Measurements from ENCODE around the gene CNPY1. TPM values are rescaled to one million over a fixed set of nuclear protein-coding genes. Genes with fewer than 3 reads are reported as not detected.

The CNPY1 gene
- total and polyA plus RNA-seq, 4 donors, result not detected

DNA sequence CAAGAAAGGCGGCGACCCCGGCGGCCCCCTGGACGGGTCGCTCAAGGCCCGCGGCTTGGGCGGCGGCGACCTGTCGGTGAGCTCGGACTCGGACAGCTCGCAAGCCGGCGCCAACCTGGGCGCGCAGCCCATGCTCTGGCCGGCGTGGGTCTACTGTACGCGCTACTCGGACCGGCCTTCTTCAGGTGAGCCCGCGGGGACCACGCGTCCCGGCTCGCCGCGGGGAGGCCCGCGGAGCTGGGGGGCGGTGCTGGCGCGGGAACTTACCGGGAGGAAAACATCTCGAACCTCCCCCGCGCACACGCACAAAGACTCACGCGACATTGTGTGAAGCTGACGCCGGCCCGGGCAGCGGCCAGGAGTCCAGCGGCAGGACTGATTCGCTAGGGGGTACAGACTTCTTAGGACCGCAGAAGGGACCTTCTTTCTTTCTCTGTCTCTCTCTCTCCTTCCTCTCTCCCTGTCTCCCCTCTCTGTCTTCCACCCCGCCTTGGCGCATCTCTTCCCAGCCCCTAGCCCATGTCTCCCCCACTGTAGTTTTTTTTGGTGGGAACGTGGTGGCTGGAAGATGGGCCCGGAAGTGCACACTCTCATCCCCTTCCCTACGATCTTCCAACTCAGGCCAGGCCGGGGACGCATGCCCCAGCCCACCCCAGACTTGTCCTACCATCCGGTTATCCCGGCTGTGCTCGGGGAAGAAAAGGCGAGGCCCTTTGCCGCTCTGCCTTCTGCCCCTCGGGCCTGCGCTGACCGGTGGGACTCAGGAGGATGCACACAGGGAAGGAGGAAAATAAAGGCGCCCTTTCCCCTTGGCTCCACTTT is 87.3 kb downstream of the CNPY1 start:
- 3 to 4% methylated on average over 66 to 68 of the region's 68 CpGs for WGBS, 2 donors
- no peaks in the 10 kb centered on the region for H3K9me3 ChIP-seq (ENCODE audit: control insufficient read depth, low read length)
- no peak overlapping the region for H3K27ac ChIP-seq (ENCODE audit: low read depth in 1 of 2, low read length in 2 of 2)
- no peaks in the 10 kb centered on the region for H3K36me3 ChIP-seq (ENCODE audit: control insufficient read depth in 1 of 2, insufficient read depth in 2 of 2, low read length in 1 of 2)
- intact Hi-C loops (cut with DNase I), result no loop called here
- peak in 1 of 2 donors; percentile 71 for DNase-seq
- no peak for ATAC-seq (ENCODE audit: low FRiP score)
- H3K4me1 ChIP-seq (ENCODE audit: control insufficient read depth in 1 of 2, insufficient read depth in 2 of 2, low read length in 2 of 2), result no peaks in the 10 kb centered on the region
- peak overlapping the region in 1 of 2 donors; percentile 35 for H3K4me3 ChIP-seq (ENCODE audit: low read length in 2 of 2)
- H3K27me3 ChIP-seq (ENCODE audit: control insufficient read depth in 1 of 2, insufficient read depth in 2 of 2, low read length in 1 of 2), result no peaks in the 10 kb centered on the region

GRCh38 chr7:155458111-155458877 is 88.1 kb downstream of the CNPY1 start, which contains the start of gene EN2:
TSS of gene EN2 (plus strand) at chr7:155458129. CDS start at chr7:155458378, 249 bp downstream.
- peak in 1 of 2 donors; percentile 77 for DNase-seq
- no peaks in the 10 kb centered on the region for H3K36me3 ChIP-seq (ENCODE audit: control insufficient read depth in 1 of 2, insufficient read depth in 2 of 2, low read length in 1 of 2)
- WGBS, 2 donors, result 1% methylated on average over 75 to 105 of the region's 105 CpGs
- no peaks in the 10 kb centered on the region for H3K4me1 ChIP-seq (ENCODE audit: control insufficient read depth in 1 of 2, insufficient read depth in 2 of 2, low read length in 2 of 2)
- ATAC-seq (ENCODE audit: low FRiP score), result no peak
- H3K4me3 ChIP-seq (ENCODE audit: low read length in 2 of 2), result peak within 1 kb of the TSS; percentile 35 to 43
- H3K27me3 ChIP-seq (ENCODE audit: control insufficient read depth in 1 of 2, insufficient read depth in 2 of 2, low read length in 1 of 2), result no peaks in the 10 kb centered on the region
- H3K9me3 ChIP-seq (ENCODE audit: control insufficient read depth, low read length), result no peaks in the 10 kb centered on the region
- intact Hi-C loops (cut with DNase I), result no loop called here
- H3K27ac ChIP-seq (ENCODE audit: low read depth in 1 of 2, low read length in 2 of 2), result no peak within 1 kb of the TSS

DNA sequence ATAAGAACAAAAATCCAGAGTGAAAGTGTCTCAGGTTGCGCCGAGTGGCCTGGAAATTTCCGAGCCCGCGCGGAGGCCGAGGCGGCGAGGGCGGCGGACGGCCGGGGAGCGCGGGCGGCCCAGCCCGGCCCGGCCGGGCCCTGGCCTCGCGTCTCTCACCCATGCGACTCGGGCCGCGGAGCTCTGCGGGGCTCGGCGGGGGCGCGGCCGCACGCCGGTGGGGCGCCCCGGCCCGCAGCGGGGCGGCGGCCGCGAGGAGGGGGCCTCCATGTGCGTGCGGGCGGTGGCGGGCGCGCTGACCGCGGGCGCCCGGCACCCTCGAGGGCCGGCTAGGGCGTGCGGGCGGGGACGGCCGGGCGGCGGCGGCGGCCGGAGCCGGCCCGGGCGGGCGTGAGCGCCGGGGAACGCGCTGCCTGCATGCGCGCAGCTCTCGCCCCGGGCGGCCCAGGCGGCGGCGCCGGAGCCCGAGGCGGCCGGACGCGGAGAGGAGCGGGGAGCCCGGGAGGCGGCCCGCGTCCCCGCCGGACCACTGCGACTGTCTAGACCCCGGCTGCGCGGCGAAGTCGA is 88.7 kb downstream of the CNPY1 start:
- no peak for ATAC-seq (ENCODE audit: low FRiP score)
- intact Hi-C loops (cut with DNase I), result no loop called here
- no peaks in the 10 kb centered on the region for H3K27me3 ChIP-seq (ENCODE audit: control insufficient read depth in 1 of 2, insufficient read depth in 2 of 2, low read length in 1 of 2)
- no peak overlapping the region for H3K27ac ChIP-seq (ENCODE audit: low read depth in 1 of 2, low read length in 2 of 2)
- no peaks in the 10 kb centered on the region for H3K36me3 ChIP-seq (ENCODE audit: control insufficient read depth in 1 of 2, insufficient read depth in 2 of 2, low read length in 1 of 2)
- DNase-seq, result no peak
- H3K4me1 ChIP-seq (ENCODE audit: control insufficient read depth in 1 of 2, insufficient read depth in 2 of 2, low read length in 2 of 2), result no peaks in the 10 kb centered on the region
- no peaks in the 10 kb centered on the region for H3K9me3 ChIP-seq (ENCODE audit: control insufficient read depth, low read length)
- peak overlapping the region; percentile 35 to 43 for H3K4me3 ChIP-seq (ENCODE audit: low read length in 2 of 2)
- WGBS, 2 donors, result 2 to 3% methylated on average over 36 to 98 of the region's 98 CpGs

DNA sequence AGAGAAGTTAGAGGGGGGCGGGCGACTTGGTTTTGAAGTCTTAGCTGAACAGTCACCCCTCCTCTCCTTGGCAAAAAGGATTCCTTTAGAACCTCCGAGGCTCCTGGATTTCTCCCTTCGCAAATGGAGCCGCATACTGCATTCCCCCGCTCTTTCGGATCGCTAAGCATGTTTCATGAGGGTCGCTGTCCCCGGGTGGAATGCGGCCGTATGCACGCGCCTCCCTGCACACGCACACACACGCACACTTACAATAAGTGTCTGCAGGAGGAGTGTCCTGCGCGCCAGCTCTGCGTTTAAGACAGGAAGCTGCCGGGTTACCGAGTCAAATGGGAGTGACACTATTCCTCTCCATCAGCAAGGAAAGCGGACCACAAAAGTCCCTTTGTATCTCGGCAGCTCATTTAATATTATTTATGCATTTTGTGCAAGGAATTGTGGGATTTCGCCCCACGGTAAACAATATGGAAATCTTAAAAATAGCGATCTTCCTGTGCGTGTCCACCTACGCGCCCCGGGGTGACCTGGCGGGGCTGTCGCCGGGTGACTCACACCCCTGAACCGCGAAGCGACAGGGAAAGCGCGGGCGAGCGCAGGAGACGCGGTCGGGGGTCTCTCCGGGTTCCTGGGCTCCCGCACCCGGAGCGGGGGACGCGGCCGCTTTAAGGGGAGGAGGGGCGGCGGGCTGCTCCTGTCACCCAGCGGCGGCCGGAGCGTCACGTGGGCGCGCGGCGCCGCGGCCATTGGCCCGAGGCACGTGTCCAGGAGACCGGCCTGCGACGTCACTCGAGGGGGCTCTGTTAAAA is 89.4 kb downstream of the CNPY1 start:
- H3K4me1 ChIP-seq (ENCODE audit: control insufficient read depth in 1 of 2, insufficient read depth in 2 of 2, low read length in 2 of 2), result no peaks in the 10 kb centered on the region
- ATAC-seq (ENCODE audit: low FRiP score), result peak; percentile 68

GRCh38 chr7:155455776-155456737 is 90.3 kb downstream of the CNPY1 start:
- 8 to 9% methylated on average over 27 of the region's 27 CpGs for WGBS, 2 donors
- intact Hi-C loops (cut with DNase I), result no loop called here
- ATAC-seq (ENCODE audit: low FRiP score) (no peak), DNase-seq (no peak)
- H3K9me3 ChIP-seq (ENCODE audit: control insufficient read depth, low read length), result no peaks in the 10 kb centered on the region
- no peaks in the 10 kb centered on the region for H3K36me3 ChIP-seq (ENCODE audit: control insufficient read depth in 1 of 2, insufficient read depth in 2 of 2, low read length in 1 of 2)
- no peak overlapping the region for H3K27ac ChIP-seq (ENCODE audit: low read depth in 1 of 2, low read length in 2 of 2)
- peak overlapping the region in 1 of 2 donors; percentile 43 for H3K4me3 ChIP-seq (ENCODE audit: low read length in 2 of 2)
- H3K27me3 ChIP-seq (ENCODE audit: control insufficient read depth in 1 of 2, insufficient read depth in 2 of 2, low read length in 1 of 2), result peaks cover 0 to 2% of the 10 kb centered on the region in 2 donors
- no peaks in the 10 kb centered on the region for H3K4me1 ChIP-seq (ENCODE audit: control insufficient read depth in 1 of 2, insufficient read depth in 2 of 2, low read length in 2 of 2)

More for the DNA sequence above, 89.4 kb downstream of the CNPY1 start:
- DNase-seq, result peak; percentile 68 to 88
- WGBS, 2 donors, result 3% methylated on average over 61 to 69 of the region's 69 CpGs
- no peaks in the 10 kb centered on the region for H3K36me3 ChIP-seq (ENCODE audit: control insufficient read depth in 1 of 2, insufficient read depth in 2 of 2, low read length in 1 of 2)
- H3K27ac ChIP-seq (ENCODE audit: low read depth in 1 of 2, low read length in 2 of 2), result no peak overlapping the region
- H3K27me3 ChIP-seq (ENCODE audit: control insufficient read depth in 1 of 2, insufficient read depth in 2 of 2, low read length in 1 of 2), result peaks cover 0 to under 1% of the 10 kb centered on the region in 2 donors
- H3K9me3 ChIP-seq (ENCODE audit: control insufficient read depth, low read length), result no peaks in the 10 kb centered on the region
- intact Hi-C loops (cut with DNase I), result no loop called here
- peak overlapping the region; percentile 35 to 43 for H3K4me3 ChIP-seq (ENCODE audit: low read length in 2 of 2)

GRCh38 chr7:155455132-155455693 is 91.1 kb downstream of the CNPY1 start:
- DNase-seq (peak in 1 of 2 donors; percentile 15), ATAC-seq (ENCODE audit: low FRiP score) (no peak)
- Histone ChIP-seq H3K27me3 (ENCODE audit: control insufficient read depth in 1 of 2, insufficient read depth in 2 of 2, low read length in 1 of 2) (peaks cover 0 to 2% of the 10 kb centered on the region in 2 donors), H3K4me1 (ENCODE audit: control insufficient read depth in 1 of 2, insufficient read depth in 2 of 2, low read length in 2 of 2) (no peaks in the 10 kb centered on the region), H3K27ac (ENCODE audit: low read depth in 1 of 2, low read length in 2 of 2) (no peak overlapping the region), H3K36me3 (ENCODE audit: control insufficient read depth in 1 of 2, insufficient read depth in 2 of 2, low read length in 1 of 2) (no peaks in the 10 kb centered on the region), H3K9me3 (ENCODE audit: control insufficient read depth, low read length) (no peaks in the 10 kb centered on the region), H3K4me3 (ENCODE audit: low read length in 2 of 2) (peak overlapping the region in 1 of 2 donors; percentile 4)
- intact Hi-C loops (cut with DNase I), result no loop called here
- 5 to 6% methylated on average over 15 of the region's 15 CpGs for WGBS, 2 donors

GRCh38 chr7:155454183-155455112 is 91.9 kb downstream of the CNPY1 start:
- Histone ChIP-seq H3K36me3 (ENCODE audit: control insufficient read depth in 1 of 2, insufficient read depth in 2 of 2, low read length in 1 of 2) (no peaks in the 10 kb centered on the region), H3K9me3 (ENCODE audit: control insufficient read depth, low read length) (no peaks in the 10 kb centered on the region), H3K4me1 (ENCODE audit: control insufficient read depth in 1 of 2, insufficient read depth in 2 of 2, low read length in 2 of 2) (no peaks in the 10 kb centered on the region), H3K27me3 (ENCODE audit: control insufficient read depth in 1 of 2, insufficient read depth in 2 of 2, low read length in 1 of 2) (peaks cover 0 to 2% of the 10 kb centered on the region in 2 donors), H3K4me3 (ENCODE audit: low read length in 2 of 2) (no peak overlapping the region), H3K27ac (ENCODE audit: low read depth in 1 of 2, low read length in 2 of 2) (no peak overlapping the region)
- WGBS, 2 donors, result 3% methylated on average over 74 to 82 of the region's 82 CpGs
- DNase-seq, result peak in 1 of 2 donors; percentile 73
- intact Hi-C loops (cut with DNase I), result no loop called here
- no peak for ATAC-seq (ENCODE audit: low FRiP score)

Measured in aorta (tissue), 5 donors.